Lower leg skin (tissue), 3 donors: ENCODE results near the gene DMXL2.

Source experiments
- CTCF ChIP-seq, 3 donors: fragments of 450-650 bp; IDR thresholded peaks; one replicate each; pipeline ENCODE4 v1.5.1; 2016; ENCODE audit warnings: antibody characterized with exemption in 3 of 3, mild to moderate bottlenecking in 3 of 3, moderate library complexity in 2 of 3
- POLR2A ChIP-seq, 2 donors: fragments of 450-650 bp; IDR thresholded peaks; one replicate each; pipeline ENCODE4 v1.6.1; 2016 to 2017; ENCODE audit warnings: antibody characterized with exemption in 2 of 2, mild to moderate bottlenecking in 1 of 2, moderate library complexity in 1 of 2

GRCh38 chr15:51496246-51496645, 126.3 kb downstream of the DMXL2 start:
- no peak for TF ChIP-seq CTCF (IDR thresholded peaks at IDR 0.05)
- no peak for TF ChIP-seq POLR2A (IDR thresholded peaks at IDR 0.05)
